OCI-LY3 (cell line): ENCODE measurements around the gene LRRC46.

Experiments
- H2AFZ ChIP-seq: fragments of 200-600, 300-600 bp; shearing (Covaris generic); 2 replicates; pipeline ENCODE4 v1.6.0; 2014; ENCODE audit warnings: antibody characterized with exemption, low read depth, low read length
- H3K27ac ChIP-seq: fragments of 200-600, 300-600 bp; sonication (generic); 2 replicates; pipeline ENCODE4 v1.5.1; 2014; ENCODE audit warnings: mild to moderate bottlenecking, low read length, moderate library complexity, mixed read lengths
- H3K27me3 ChIP-seq: fragments of 200-600, 300-600 bp; sonication (generic); 2 replicates; pipeline ENCODE4 v1.6.1; 2014; ENCODE audit warnings: low read depth, low read length, mixed read lengths
- H3K36me3 ChIP-seq: fragments of 200-600, 300-600 bp; sonication (generic); replicated peaks from 2 replicates; pipeline ENCODE3; 2014; ENCODE audit warnings: low read depth, low read length, mixed read lengths
- H3K4me1 ChIP-seq: fragments of 300-600, 200-600 bp; sonication (generic); 2 replicates; pipeline ENCODE4 v1.6.1; 2014; ENCODE audit warnings: low read length, mixed read lengths
- H3K4me2 ChIP-seq: fragments of 200-600, 300-600 bp; sonication (generic); 2 replicates; pipeline ENCODE4 v1.6.1; 2014; ENCODE audit warnings: low read length, mixed read lengths
- H3K4me3 ChIP-seq: fragments of 300-600, 200-600 bp; sonication (generic); 2 replicates; pipeline ENCODE4 v1.5.1; 2014; ENCODE audit warnings: antibody characterized with exemption, mild to moderate bottlenecking, low read length, moderate library complexity
- H3K79me2 ChIP-seq: fragments of 300-600, 200-600 bp; shearing (Covaris generic); 2 replicates; pipeline ENCODE4 v1.6.1; 2014; ENCODE audit warnings: mild to moderate bottlenecking, low read length, mixed read lengths
- H3K9ac ChIP-seq: fragments of 300-600, 200-600 bp; shearing (Covaris generic); 2 replicates; pipeline ENCODE4 v1.6.0; 2014; ENCODE audit warnings: mild to moderate bottlenecking, low read length, moderate library complexity
- H3K9me3 ChIP-seq: fragments of 200-600, 300-600 bp; shearing (Covaris generic); 2 replicates; pipeline ENCODE4 v1.6.1; 2014; ENCODE audit warnings: low read length, mixed read lengths; ENCODE audit not compliant: insufficient read depth
- H4K20me1 ChIP-seq: fragments of 200-600, 300-600 bp; sonication (generic); 2 replicates; pipeline ENCODE4 v1.6.1; 2016; ENCODE audit warnings: low read length, mixed read lengths; ENCODE audit not compliant: insufficient read depth
- CTCF ChIP-seq: fragments of 200-600, 300-600 bp; sonication (generic); IDR thresholded peaks from 2 replicates; pipeline ENCODE4 v1.5.1; 2014; ENCODE audit warnings: antibody characterized with exemption, low read length, low read depth
- EZH2phosphoT487 ChIP-seq: fragments of 200-600 bp; shearing (Covaris generic); IDR thresholded peaks from 2 replicates; pipeline ENCODE4 v1.6.1; 2018; ENCODE audit warnings: antibody characterized with exemption, mixed run types, low read depth

LRRC46 gene

GRCh38 chr17:47803201-47803600 lies 28.3 kb upstream of the LRRC46 start:
- Histone ChIP-seq H3K4me3 (no peak overlapping the region), H3K27ac (no peak overlapping the region), H3K4me1 (no peaks in the 10 kb centered on the region), H3K9me3 (no peaks in the 10 kb centered on the region), H3K9ac (no peak overlapping the region), H2AFZ (no peak overlapping the region), H4K20me1 (no peaks in the 10 kb centered on the region), H3K36me3 (no peaks in the 10 kb centered on the region), H3K79me2 (no peaks in the 10 kb centered on the region), H3K27me3 (no peaks in the 10 kb centered on the region), H3K4me2 (no peak overlapping the region)
- TF ChIP-seq CTCF (no peak), EZH2phosphoT487 (no peak)

GRCh38 chr17:47803751-47804150 lies 27.7 kb upstream of the LRRC46 start:
- Histone ChIP-seq H3K36me3 (no peaks in the 10 kb centered on the region), H3K9me3 (no peaks in the 10 kb centered on the region), H3K4me2 (no peak overlapping the region), H2AFZ (no peak overlapping the region), H3K4me1 (no peaks in the 10 kb centered on the region), H3K4me3 (no peak overlapping the region), H3K27me3 (no peaks in the 10 kb centered on the region), H4K20me1 (no peaks in the 10 kb centered on the region), H3K79me2 (no peaks in the 10 kb centered on the region), H3K9ac (no peak overlapping the region), H3K27ac (no peak overlapping the region)
- TF ChIP-seq EZH2phosphoT487 (no peak), CTCF (no peak)

GRCh38 chr17:47804461-47804860 lies 27.0 kb upstream of the LRRC46 start:
- no peaks in the 10 kb centered on the region for H3K4me1 ChIP-seq
- no peaks in the 10 kb centered on the region for H3K36me3 ChIP-seq
- no peak overlapping the region for H3K4me2 ChIP-seq
- H3K27ac ChIP-seq = no peak overlapping the region
- H4K20me1 ChIP-seq = no peaks in the 10 kb centered on the region
- H2AFZ ChIP-seq = no peak overlapping the region
- H3K9me3 ChIP-seq = no peaks in the 10 kb centered on the region
- H3K4me3 ChIP-seq = no peak overlapping the region
- no peak overlapping the region for H3K9ac ChIP-seq
- no peaks in the 10 kb centered on the region for H3K27me3 ChIP-seq
- H3K79me2 ChIP-seq = no peaks in the 10 kb centered on the region
- no peak for TF ChIP-seq CTCF
- no peak for TF ChIP-seq EZH2phosphoT487

GRCh38 chr17:47806026-47806912 lies 25.2 kb upstream of the LRRC46 start:
- Histone ChIP-seq H2AFZ (no peak overlapping the region), H3K27ac (no peak overlapping the region), H4K20me1 (no peaks in the 10 kb centered on the region), H3K4me3 (no peak overlapping the region), H3K27me3 (no peaks in the 10 kb centered on the region), H3K36me3 (no peaks in the 10 kb centered on the region), H3K4me1 (no peaks in the 10 kb centered on the region), H3K79me2 (no peaks in the 10 kb centered on the region), H3K9ac (no peak overlapping the region), H3K9me3 (no peaks in the 10 kb centered on the region), H3K4me2 (no peak overlapping the region)
- no peak for TF ChIP-seq CTCF
- TF ChIP-seq EZH2phosphoT487 = no peak
